Ishikawa (cell line): ENCODE results near the gene TNFSF11.

Experiments used
- CEBPB ChIP-seq: IDR thresholded peaks from 2 replicates; pipeline ENCODE4 v1.6.1; 2012
- CREB1 ChIP-seq: IDR thresholded peaks from 2 replicates; pipeline ENCODE4 v1.6.1; 2012; ENCODE audit warnings: low read depth
- EGR1 ChIP-seq: IDR thresholded peaks from 2 replicates; pipeline ENCODE4 v1.6.1; 2012
- EP300 ChIP-seq: IDR thresholded peaks from 2 replicates; pipeline ENCODE4 v1.6.1; 2012; ENCODE audit warnings: borderline replicate concordance
- FOXM1 ChIP-seq: IDR thresholded peaks from 2 replicates; pipeline ENCODE4 v1.6.1; 2012; ENCODE audit warnings: low read depth, borderline replicate concordance
- MAX ChIP-seq: IDR thresholded peaks from 2 replicates; pipeline ENCODE4 v1.6.1; 2012
- NFIC ChIP-seq: IDR thresholded peaks from 2 replicates; pipeline ENCODE4 v1.6.1; 2012
- RAD21 ChIP-seq: IDR thresholded peaks from 2 replicates; pipeline ENCODE4 v1.6.1; 2012; ENCODE audit warnings: low read depth
- TAF1 ChIP-seq: IDR thresholded peaks from 2 replicates; pipeline ENCODE4 v1.6.1; 2012; ENCODE audit warnings: low read depth, mild to moderate bottlenecking
- TCF12 ChIP-seq: IDR thresholded peaks from 2 replicates; pipeline ENCODE4 v1.6.1; 2012; ENCODE audit warnings: low read depth
- TEAD4 ChIP-seq: IDR thresholded peaks from 2 replicates; pipeline ENCODE4 v1.6.1; 2012
- YY1 ChIP-seq: IDR thresholded peaks from 2 replicates; pipeline ENCODE4 v1.6.1; 2012; ENCODE audit warnings: low read depth
- ZBTB7A ChIP-seq: IDR thresholded peaks from 2 replicates; pipeline ENCODE4 v1.6.1; 2012; ENCODE audit warnings: low read depth
- TF ChIP-seq, protein P1 (sequence below): IDR thresholded peaks from 2 replicates; pipeline ENCODE4 v1.6.1; 2012
- TF ChIP-seq, protein P2 (sequence below): IDR thresholded peaks from 2 replicates; pipeline ENCODE4 v1.6.1; 2012; ENCODE audit warnings: low read depth, mild to moderate bottlenecking

The TNFSF11 gene

DNA sequence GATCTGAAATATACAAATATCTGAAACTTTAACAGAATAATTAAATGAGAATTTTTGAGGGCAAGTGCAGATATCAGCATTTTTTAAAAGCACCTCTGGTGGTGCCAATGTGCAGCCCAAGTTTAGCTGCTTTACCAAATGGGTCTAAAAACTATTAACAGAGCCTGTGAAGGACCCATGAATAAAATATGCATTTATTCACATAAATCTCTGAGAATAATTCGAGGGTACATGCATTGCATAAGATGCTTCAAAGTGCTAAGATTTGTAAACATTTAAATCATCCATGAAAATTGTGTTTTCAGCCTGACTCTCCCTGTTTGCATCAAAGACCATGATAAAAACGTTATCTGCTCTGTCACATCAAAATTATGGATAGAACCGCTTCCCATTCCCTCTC is 47.1 kb upstream of the TNFSF11 start:
- TF ChIP-seq EGR1, result no peak
- TF ChIP-seq NFIC, result no peak
- TF ChIP-seq ZBTB7A, result no peak
- no peak for TF ChIP-seq TEAD4
- no peak for TF ChIP-seq MAX
- TF ChIP-seq YY1, result no peak
- TF ChIP-seq, protein P1, sequence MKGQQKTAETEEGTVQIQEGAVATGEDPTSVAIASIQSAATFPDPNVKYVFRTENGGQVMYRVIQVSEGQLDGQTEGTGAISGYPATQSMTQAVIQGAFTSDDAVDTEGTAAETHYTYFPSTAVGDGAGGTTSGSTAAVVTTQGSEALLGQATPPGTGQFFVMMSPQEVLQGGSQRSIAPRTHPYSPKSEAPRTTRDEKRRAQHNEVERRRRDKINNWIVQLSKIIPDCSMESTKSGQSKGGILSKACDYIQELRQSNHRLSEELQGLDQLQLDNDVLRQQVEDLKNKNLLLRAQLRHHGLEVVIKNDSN, result no peak

GRCh38 chr13:42532561-42533335 is 41.2 kb upstream of the TNFSF11 start:
- TF ChIP-seq YY1 (no peak), CREB1 (no peak), TCF12 (no peak), EGR1 (no peak), TEAD4 (no peak), MAX (no peak), RAD21 (no peak), TAF1 (no peak), CEBPB (no peak), NFIC (no peak), ZBTB7A (no peak), FOXM1 (no peak)
- TF ChIP-seq, protein P1, result no peak
- TF ChIP-seq, protein P2, sequence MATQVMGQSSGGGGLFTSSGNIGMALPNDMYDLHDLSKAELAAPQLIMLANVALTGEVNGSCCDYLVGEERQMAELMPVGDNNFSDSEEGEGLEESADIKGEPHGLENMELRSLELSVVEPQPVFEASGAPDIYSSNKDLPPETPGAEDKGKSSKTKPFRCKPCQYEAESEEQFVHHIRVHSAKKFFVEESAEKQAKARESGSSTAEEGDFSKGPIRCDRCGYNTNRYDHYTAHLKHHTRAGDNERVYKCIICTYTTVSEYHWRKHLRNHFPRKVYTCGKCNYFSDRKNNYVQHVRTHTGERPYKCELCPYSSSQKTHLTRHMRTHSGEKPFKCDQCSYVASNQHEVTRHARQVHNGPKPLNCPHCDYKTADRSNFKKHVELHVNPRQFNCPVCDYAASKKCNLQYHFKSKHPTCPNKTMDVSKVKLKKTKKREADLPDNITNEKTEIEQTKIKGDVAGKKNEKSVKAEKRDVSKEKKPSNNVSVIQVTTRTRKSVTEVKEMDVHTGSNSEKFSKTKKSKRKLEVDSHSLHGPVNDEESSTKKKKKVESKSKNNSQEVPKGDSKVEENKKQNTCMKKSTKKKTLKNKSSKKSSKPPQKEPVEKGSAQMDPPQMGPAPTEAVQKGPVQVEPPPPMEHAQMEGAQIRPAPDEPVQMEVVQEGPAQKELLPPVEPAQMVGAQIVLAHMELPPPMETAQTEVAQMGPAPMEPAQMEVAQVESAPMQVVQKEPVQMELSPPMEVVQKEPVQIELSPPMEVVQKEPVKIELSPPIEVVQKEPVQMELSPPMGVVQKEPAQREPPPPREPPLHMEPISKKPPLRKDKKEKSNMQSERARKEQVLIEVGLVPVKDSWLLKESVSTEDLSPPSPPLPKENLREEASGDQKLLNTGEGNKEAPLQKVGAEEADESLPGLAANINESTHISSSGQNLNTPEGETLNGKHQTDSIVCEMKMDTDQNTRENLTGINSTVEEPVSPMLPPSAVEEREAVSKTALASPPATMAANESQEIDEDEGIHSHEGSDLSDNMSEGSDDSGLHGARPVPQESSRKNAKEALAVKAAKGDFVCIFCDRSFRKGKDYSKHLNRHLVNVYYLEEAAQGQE, result no peak

GRCh38 chr13:42533336-42533591 is 40.7 kb upstream of the TNFSF11 start:
- no peak for TF ChIP-seq TAF1
- TF ChIP-seq NFIC, result no peak
- no peak for TF ChIP-seq FOXM1
- TF ChIP-seq CEBPB, result no peak
- TF ChIP-seq CREB1, result no peak
- TF ChIP-seq EGR1, result no peak

- TF ChIP-seq, protein P1, result no peak
- TF ChIP-seq ZBTB7A (no peak), EP300 (no peak), TCF12 (no peak), YY1 (no peak), TEAD4 (no peak), TAF1 (no peak), RAD21 (no peak), CREB1 (no peak), NFIC (no peak), CEBPB (no peak), EGR1 (no peak), MAX (no peak), FOXM1 (no peak)
- TF ChIP-seq, protein P2, result no peak
Observed at GRCh38 chr13:42534785-42535184, 39.2 kb upstream of the TNFSF11 start.

DNA sequence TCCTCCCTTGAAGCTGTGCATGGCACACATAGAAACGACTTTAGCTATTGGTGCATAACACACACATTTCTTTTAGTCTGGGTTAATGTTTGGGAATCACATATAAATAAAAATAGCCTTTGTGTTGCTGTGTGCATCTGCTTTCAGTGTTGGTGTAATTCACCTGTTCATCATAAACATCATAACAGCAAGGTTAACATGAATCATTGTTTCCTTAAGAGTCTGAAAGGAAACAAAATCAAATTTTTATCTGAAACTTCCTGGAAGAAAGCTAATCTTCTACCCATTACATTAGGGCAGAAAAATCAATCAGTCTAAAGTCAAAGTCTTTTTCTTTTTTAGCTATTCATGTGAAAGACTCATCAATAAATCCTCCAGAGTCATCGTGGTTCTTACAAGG is 35.0 kb upstream of the TNFSF11 start:
- TF ChIP-seq MAX, result no peak
- no peak for TF ChIP-seq EGR1
- no peak for TF ChIP-seq NFIC

GRCh38 chr13:42539670-42540069 is 34.3 kb upstream of the TNFSF11 start:
- TF ChIP-seq TCF12 (no peak), MAX (no peak), RAD21 (no peak), EP300 (no peak), FOXM1 (no peak), EGR1 (no peak)
